Fibroblast of skin of left biceps (primary cell): ENCODE results near the gene SIRPA.

ENCODE experiments used
- DNase-seq, 2 experiments: peaks; one replicate each; pipeline ENCODE4 v3.0.0-alpha.2; 2013; ENCODE audit warnings: low read depth in 2 of 2

Gene SIRPA

DNA sequence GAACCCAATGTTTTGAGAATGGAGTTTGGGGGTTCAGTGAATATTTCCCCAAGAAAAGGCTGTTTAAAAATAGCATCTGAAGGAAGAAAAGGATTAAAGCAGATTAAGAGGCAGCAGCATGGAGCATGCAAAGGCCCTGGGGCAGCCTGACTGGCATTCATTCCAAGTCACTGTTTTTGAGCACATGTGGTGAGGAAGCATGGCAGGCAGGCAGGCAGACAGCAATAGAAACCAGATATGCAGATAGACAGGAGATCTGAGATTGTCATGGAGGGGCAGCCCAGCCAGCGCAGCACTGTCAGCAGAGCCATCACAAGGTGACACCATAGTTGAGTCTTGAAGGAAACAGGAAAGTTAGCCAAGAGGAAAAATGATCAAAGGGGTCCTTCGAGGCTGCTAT lies 37.8 kb downstream of the SIRPA start:
- DNase-seq = no peak

GRCh38 chr20:1933465-1933870 lies 38.3 kb downstream of the SIRPA start:
- no peak for DNase-seq

GRCh38 chr20:1934156-1934555 lies 38.9 kb downstream of the SIRPA start:
- peak; percentile 56 to 60 for DNase-seq

DNA sequence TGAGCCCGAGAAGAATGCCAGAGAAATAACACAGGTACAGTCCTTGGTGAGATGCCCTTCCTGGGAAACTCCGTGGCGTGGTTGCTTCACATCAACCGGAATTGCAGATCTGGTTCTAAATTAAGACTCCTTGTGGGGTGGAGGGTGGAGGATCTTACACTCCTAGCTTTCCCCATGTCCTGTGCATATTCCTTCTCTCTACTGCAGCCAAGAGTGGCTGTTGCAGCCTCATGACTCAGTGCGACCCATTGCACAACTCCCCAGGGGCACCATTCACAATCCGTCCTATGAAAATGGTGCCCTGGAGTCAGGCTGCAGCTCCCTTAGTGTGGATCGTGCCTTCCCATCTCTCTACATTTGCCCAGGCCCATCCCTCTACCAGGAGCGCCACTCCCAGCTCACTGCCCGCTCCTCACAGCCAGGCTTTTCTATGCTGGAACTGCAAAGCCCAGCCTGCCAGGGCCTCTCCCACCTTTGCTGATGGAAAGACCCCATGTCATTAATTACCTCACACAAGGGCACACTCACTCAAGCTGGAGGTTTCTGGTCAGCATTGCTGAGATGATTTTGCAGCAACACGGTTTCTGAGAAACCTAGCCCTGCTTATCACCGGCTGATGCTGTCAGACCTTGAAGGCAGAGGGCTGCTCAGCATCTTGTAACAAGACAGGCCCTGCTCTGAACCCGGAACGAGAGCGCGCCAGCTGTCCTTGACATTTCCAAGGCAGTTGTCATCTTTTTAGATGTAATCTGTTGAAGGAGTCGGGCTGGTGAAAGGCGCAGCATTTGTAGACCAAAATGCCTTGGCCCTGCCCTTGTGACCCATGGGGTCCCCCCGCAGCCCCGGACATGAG lies 39.7 kb downstream of the SIRPA start:
- DNase-seq = peak; percentile 61 to 62

- no peak for DNase-seq
These were observed 40.6 kb downstream of the SIRPA start for GRCh38 chr20:1935696-1936366.

GRCh38 chr20:1937316-1937976 lies 42.2 kb downstream of the SIRPA start:
- DNase-seq = no peak

DNA sequence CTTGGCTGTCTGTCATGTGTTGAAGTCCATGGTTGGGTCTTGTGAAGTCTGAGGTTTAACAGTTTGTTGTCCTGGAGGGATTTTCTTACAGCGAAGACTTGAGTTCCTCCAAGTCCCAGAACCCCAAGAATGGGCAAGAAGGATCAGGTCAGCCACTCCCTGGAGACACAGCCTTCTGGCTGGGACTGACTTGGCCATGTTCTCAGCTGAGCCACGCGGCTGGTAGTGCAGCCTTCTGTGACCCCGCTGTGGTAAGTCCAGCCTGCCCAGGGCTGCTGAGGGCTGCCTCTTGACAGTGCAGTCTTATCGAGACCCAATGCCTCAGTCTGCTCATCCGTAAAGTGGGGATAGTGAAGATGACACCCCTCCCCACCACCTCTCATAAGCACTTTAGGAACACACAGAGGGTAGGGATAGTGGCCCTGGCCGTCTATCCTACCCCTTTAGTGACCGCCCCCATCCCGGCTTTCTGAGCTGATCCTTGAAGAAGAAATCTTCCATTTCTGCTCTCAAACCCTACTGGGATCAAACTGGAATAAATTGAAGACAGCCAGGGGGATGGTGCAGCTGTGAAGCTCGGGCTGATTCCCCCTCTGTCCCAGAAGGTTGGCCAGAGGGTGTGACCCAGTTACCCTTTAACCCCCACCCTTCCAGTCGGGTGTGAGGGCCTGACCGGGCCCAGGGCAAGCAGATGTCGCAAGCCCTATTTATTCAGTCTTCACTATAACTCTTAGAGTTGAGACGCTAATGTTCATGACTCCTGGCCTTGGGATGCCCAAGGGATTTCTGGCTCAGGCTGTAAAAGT lies 43.5 kb downstream of the SIRPA start:
- no peak for DNase-seq

GRCh38 chr20:1939270-1939595 lies 44.0 kb downstream of the SIRPA start:
- DNase-seq = no peak

- no peak for DNase-seq
These were observed 45.4 kb downstream of the SIRPA start for GRCh38 chr20:1940581-1940980.

GRCh38 chr20:1941226-1941625 lies 46.0 kb downstream of the SIRPA start:
- DNase-seq = no peak

- no peak for DNase-seq
These were observed 46.9 kb downstream of the SIRPA start for GRCh38 chr20:1942061-1942460.

DNA sequence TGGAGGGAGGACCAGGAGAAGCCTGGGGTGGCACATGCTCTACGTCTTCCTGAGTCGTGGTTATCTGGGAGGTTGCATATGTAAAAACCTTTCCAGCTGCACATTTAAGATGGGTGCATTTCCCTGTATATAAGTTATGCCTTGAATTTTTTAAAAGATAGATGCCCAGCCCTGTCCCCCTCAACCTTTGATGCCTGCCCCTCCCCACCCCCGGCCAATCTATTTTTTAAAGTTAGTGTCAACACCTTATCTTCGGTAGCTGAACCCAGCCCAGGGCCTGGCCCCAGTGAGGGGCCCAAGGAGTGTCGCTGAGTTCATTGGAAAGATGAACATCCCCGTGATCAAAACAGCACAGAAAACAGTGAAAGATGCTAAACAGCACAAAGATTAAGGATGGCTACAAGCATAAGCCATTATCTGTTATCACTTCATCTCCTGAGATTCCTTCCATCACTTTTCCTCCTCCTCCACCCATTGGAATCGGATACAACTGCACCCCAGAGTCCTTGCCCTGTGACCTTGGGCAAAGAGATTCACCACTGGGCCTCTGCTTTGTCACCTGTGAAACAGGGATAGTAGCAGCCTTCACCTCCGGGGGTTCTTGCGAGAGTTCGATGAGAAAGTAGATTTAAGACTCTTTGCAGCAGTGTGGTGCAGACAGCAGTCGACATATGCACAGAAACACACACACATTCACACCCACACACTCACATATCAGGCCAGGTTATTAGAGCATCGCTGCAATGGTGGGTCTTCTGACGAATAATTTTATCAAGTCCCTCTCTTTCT lies 47.5 kb downstream of the SIRPA start:
- DNase-seq = no peak

DNA sequence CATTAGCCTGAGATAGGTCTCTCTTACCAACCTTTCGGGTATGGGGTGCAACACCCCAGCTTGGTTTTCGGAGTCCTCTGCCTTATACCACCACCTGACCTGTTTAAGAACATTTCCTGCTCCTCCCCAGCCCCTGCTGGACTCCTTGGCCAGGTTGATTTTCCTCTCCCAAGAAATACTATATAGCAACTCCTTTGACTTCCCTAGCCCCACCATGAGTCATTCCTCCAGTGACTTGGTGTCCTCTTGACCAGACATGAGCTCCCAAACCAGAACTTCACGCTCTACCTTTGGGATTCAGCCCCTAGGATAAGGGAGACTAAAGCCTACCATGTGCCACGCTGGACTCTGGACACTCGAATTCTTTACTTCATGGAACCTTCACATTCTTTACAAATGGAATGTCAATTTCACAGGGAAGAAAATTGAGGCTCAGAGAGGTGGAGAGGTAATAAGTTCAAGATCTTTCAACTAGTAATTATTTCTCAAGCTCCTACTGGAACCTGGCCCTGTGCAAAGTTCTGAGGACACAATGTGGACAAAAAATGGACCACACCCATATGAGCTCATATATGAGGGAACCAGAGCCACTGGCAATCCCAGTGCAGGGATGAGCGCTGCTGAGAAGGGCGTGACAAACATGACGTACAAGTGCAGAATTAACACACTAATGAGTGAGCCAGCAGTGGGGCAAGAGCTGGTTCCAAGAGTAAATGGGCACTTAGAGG lies 48.2 kb downstream of the SIRPA start:
- DNase-seq = no peak

DNA sequence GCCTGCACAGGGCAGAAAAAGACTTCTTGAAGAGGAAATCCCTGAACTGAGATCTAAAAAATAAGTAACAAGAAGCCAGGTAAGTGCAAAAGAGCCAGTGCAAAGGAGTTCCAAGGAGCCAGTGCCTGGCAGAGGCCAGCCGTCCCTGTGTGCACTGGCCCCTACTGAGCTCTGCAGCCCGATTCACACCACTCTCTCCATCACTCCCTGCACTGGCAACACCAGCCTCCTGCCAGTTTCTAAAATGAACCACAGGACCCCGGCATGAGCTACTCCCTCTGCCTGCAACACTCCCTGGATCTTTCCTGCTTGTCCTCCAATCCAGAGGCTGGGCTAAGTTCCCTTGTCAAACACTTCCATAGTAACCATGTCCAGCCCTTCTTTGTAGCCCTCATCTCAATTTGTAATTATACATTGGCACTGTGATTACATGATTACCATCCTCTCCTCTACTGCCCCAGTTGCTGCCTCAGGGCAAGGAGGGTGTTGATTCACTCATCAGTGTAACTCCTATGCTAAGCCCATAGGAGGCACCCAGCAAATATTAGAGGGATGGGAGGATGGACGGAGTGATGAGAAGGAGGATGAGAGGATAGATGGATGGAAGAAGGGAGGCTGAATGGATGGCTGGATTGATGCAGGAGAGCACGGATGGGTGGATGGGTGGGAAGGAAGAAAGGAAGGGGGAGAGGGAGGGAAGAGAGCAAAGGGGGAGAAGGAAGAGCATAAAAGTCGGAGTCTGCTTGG lies 49.3 kb downstream of the SIRPA start:
- no peak for DNase-seq

DNA sequence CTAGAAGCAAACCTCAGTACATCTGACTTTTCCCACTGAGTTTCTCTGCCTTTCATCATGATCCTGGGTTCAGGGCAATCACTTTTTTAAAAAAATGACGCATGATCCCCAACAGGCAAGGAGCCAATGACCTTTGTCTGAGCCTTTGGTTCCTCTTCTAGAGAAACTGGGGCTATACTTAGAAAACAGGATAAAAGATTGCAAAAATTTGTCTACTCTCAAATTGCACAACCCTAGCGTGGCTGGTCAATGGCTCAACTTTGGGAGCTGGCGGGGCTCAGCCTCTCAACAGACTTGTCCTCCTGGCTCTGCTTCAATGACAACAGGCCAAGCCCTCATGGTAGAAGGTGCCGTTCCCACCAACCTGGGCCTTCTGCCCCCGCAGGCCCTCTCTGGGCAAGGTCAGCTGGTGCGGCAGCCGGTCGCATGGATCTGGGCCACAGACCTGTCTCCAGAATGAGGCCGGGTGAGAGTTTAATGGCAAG lies 50.0 kb downstream of the SIRPA start:
- no peak for DNase-seq

GRCh38 chr20:1945660-1946059 lies 50.5 kb downstream of the SIRPA start:
- no peak for DNase-seq

DNA sequence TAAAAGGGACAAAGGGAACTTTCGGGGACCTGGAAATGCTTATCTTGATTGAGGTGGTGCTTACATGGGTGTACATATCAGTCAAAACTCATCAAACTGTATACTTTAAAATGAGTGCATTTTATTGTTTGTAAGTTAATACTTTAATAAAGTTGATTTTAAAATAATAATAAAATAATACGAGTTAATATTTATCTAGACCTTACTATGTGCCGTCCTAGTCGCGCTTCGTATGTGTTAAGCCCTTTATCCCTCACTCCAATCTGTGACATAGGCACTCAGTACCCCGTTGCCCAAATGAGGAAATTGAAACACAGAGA lies 51.2 kb downstream of the SIRPA start:
- no peak for DNase-seq

- DNase-seq = no peak
These were observed 51.7 kb downstream of the SIRPA start for GRCh38 chr20:1946762-1947534.

DNA sequence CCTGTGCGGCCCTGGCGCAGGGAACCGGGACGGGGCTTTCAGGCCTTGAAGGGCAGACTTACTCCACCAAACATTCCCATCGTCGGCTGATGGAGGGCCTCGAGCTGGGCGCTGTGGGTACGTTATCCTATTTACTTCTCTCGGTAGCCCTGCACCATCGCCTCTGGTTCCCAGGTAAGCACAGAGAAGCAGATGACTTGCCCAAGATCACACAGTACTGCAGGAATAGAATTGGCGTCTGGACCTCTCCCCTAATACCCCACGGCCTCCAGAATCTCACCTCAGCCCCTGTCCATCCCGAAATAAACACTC lies 52.3 kb downstream of the SIRPA start:
- DNase-seq = no peak
